ENCODE results near the gene PGGT1B.
A peak's percentile ranks its signal among the peaks of the same experiment; 100 is the strongest.
"Not testable (repeated sequence)": the region's sequence is repeated elsewhere in the genome, so short reads cannot be mapped to it uniquely, and the experiment has no call there.

The PGGT1B gene

GRCh38 chr5:115257981-115258380 lies 4.7 kb downstream of the PGGT1B start:
- DNase-seq (ENCODE audit: low spot score): no peak

GRCh38 chr5:115249379-115249778 lies 13.3 kb downstream of the PGGT1B start:
- not testable (repeated sequence) for DNase-seq (ENCODE audit: low spot score)

- peak; percentile 42 for DNase-seq (ENCODE audit: low spot score)
Measured at GRCh38 chr5:115246361-115246991, 16.2 kb downstream of the PGGT1B start.

- no peak for DNase-seq (ENCODE audit: low spot score)
Measured at GRCh38 chr5:115243412-115243811, 19.3 kb downstream of the PGGT1B start.

DNA sequence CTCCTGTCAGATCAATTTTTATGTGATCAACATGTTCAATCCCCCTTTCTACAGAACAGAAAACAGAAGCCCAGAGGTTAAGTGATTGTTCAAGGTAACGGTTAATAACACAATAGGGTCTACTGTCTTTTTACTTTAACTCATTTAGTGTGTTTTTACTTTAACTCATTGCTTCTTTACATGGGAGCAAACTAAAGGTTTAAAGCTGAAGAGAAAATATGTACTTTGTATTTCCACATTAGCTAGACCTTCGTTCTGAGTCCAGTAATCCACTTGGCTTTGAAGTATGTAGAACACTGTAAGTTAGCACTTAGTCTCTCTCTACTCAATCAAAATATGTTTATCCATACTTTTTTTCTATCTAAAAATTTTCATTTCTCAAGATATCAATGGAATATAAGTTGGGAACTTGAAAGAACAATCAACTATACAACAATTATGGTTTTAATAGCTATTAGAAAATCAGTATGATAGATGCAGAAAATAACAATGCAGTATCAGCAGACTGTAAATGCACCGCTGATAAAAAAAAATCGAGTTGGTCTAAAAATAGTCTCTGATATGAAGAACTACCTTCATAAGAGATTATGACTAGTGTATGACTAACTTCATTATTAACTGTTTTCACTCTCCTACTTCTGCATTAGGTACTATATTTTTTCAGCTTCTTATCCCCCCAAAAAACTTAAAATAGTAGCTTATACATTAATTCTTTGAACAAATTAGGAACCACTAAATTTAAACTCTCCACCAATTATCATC lies 20.6 kb downstream of the PGGT1B start:
- no peak for DNase-seq (ENCODE audit: low spot score)

DNA sequence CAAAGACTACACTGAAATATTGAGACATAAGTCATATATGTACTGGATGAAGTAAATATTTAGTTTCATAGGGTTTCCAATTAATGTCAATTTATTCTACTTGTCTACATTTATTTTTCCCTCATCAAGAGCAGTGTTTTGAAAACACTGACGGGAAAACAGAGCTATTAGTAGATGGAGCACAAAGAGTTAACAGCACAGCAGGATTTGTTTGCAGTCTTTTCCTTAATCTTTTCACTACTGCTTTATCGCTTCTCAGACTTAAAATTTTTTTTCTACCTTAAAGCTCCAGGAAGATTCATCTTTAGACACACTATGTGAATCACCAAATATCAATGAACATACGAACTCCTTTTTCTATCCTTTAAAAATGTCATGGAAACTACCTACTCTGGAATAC lies 25.6 kb downstream of the PGGT1B start:
- no peak for DNase-seq (ENCODE audit: low spot score)

GRCh38 chr5:115236599-115236998 lies 26.1 kb downstream of the PGGT1B start:
- no peak for DNase-seq (ENCODE audit: low spot score)

DNA sequence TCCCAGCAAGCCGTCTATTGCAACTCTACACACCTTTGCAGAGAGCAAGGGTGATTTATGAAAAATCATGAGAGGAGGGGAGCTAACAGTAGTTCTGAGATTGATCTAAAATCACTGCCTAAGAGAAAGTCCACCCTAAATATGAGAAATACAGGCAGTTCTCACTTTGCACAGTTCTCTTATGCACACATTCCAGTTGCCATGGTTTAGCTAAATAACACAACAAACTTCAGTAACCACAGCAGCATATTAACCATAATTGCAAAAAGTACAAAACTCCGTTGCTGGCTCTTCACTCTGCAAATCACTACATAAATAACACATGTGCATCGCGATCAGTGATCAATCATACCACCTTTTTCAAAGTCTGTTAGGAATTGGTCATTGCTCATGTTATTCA lies 31.1 kb downstream of the PGGT1B start:
- no peak for DNase-seq (ENCODE audit: low spot score)

DNA sequence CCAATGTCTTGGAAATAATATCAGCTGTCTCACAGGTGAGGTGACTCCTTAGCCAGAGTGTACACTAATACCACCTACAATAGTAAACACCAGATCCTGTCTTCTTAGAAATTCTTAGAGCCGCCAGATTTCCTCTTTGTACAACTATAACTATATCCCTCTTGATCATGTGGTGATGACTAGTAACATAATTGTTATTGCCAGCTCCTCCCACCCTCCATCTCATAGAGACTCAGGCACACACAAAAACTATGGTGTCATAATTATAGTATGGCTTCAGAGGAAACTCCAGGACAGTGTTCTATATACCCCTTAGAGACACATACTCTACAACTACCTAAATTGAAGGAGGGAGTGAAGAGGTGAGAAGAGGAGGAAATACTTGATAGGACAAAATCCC lies 33.1 kb downstream of the PGGT1B start:
- no peak for DNase-seq (ENCODE audit: low spot score)

- DNase-seq (ENCODE audit: low spot score): no peak
Measured at GRCh38 chr5:115227281-115227680, 35.4 kb downstream of the PGGT1B start.

GRCh38 chr5:115214541-115214940 lies 48.1 kb downstream of the PGGT1B start:
- DNase-seq (ENCODE audit: low spot score): no peak

- no peak for DNase-seq (ENCODE audit: low spot score)
Measured at GRCh38 chr5:115209279-115209678, 53.4 kb downstream of the PGGT1B start.

- DNase-seq (ENCODE audit: low spot score): no peak
Measured at GRCh38 chr5:115202952-115203351, 59.7 kb downstream of the PGGT1B start.

GRCh38 chr5:115196161-115196560 lies 66.5 kb downstream of the PGGT1B start:
- no peak for DNase-seq (ENCODE audit: low spot score)

GRCh38 chr5:115194676-115195075 lies 68.0 kb downstream of the PGGT1B start:
- DNase-seq (ENCODE audit: low spot score): no peak

- DNase-seq (ENCODE audit: low spot score): no peak
Measured at GRCh38 chr5:115193295-115193694, 69.4 kb downstream of the PGGT1B start.

DNA sequence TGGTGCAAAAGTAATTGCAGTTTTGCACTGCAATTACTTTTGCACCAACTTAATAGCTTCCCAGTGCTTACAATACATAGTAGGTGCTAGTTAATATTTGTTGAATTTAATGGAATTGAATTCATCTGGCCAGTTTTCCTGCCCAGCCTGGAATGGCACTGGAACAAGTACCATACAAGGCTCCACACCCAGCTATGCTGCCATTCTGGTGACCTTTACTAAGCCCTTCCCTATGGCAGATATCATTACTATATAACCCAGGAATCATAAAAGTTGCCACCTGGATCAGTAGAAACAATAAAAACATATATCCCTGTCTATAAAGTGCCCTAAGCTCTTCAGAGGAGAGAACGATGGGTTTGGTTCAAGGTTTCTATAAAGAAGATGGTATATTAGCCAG lies 70.6 kb downstream of the PGGT1B start:
- no peak for DNase-seq (ENCODE audit: low spot score)

GRCh38 chr5:115191474-115192031 lies 71.1 kb downstream of the PGGT1B start:
- no peak for DNase-seq (ENCODE audit: low spot score)

DNA sequence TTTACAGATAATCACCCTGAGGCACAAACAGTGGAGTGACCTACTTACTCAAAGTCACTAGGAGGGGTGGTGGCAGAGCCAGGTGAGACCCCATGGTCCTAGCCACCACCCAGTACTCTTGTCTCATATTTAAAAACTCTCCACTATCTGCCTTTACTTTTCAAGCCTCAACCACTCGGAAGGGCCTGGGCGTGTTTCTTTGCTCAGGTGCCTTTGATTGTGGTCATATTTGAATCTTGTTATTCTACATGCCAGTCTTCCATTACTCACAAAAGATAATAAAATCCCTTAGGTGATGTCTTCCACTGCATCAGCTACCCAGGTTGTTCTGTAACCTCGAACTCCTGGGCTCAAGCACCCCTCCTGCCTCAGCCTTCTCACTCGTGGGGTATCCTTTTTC lies 72.3 kb downstream of the PGGT1B start:
- DNase-seq (ENCODE audit: low spot score): no peak

GRCh38 chr5:115189866-115190265 lies 72.8 kb downstream of the PGGT1B start:
- DNase-seq (ENCODE audit: low spot score): no peak

GRCh38 chr5:115186794-115187193 lies 75.9 kb downstream of the PGGT1B start:
- DNase-seq (ENCODE audit: low spot score): no peak

- no peak for DNase-seq (ENCODE audit: low spot score)
Measured at GRCh38 chr5:115184770-115185169, 77.9 kb downstream of the PGGT1B start.

DNA sequence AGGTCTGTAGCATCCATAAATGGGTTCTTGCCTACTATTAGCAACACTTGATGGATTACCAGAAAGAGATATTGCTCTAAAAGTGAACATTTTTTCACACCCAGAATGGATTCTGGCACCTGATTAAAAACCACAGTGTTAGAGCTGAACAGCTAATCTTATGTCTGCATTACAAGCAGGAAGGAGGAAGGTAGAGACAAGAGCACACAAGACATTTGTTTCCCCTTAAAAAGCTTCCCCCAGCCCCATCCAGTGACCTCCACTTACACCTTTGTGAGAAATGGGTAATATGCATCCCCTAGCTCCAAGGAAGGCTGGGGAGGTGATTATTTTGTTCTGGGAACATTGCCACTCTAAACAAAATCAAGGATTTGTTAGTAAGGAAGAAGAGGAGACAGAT lies 80.9 kb downstream of the PGGT1B start:
- DNase-seq (ENCODE audit: low spot score): no peak

Data from iPS-NIHi11 (cell line).